A673 (cell line): ENCODE data around the gene TGM2. TPM values are rescaled to one million over a fixed set of nuclear protein-coding genes. Genes with fewer than 3 reads are reported as not detected.

Experiments
- BruUV-seq: library from RNA; stranded (reverse); fragments of 400-500 nt; replicated peaks from 2 replicates; lab custom pipeline; 2021; lab: Mats Ljungman, UMichigan
- CTCF ChIA-PET: fragments of 300-600 bp; sonication (Branson Sonifier 250); formaldehyde crosslinking; loops from one replicate; lab custom pipeline; 2022; ENCODE audit warnings: antibody characterized with exemption; lab: Charles Lee
- POLR2A ChIA-PET: fragments of 300-600 bp; sonication (Branson Sonifier 250); formaldehyde crosslinking; loops from one replicate; lab custom pipeline; 2022; ENCODE audit warnings: antibody characterized with exemption; ENCODE audit not compliant: low non-redundant PET; lab: Charles Lee
- DNase-seq: peaks from one replicate; pipeline ENCODE4 v3.0.0-alpha.2; 2015; ENCODE audit warnings: low spot score
- H3K27ac ChIP-seq: fragments of 200-600 bp; sonication (generic); 2 replicates; pipeline ENCODE4 v1.5.1; 2016; ENCODE audit warnings: mixed run types, low read depth, mild to moderate bottlenecking, mixed read lengths, antibody characterized with exemption, low read length; ENCODE audit not compliant: poor library complexity, severe bottlenecking
- H3K27me3 ChIP-seq: fragments of 200-600 bp; sonication (generic); replicated peaks from 2 replicates; pipeline ENCODE4 v1.6.1; 2017; ENCODE audit warnings: mixed run types, low read depth, mild to moderate bottlenecking, mixed read lengths, antibody characterized with exemption, low read length; ENCODE audit not compliant: insufficient read depth, poor library complexity
- H3K36me3 ChIP-seq: fragments of 200-600 bp; sonication (generic); 2 replicates; pipeline ENCODE4 v1.6.1; 2016; ENCODE audit warnings: mixed run types, mild to moderate bottlenecking, mixed read lengths, antibody characterized with exemption, low read length; ENCODE audit not compliant: insufficient read depth, poor library complexity, severe bottlenecking
- H3K4me1 ChIP-seq: fragments of 200-600 bp; sonication (generic); 2 replicates; pipeline ENCODE4 v1.6.1; 2017; ENCODE audit warnings: mixed run types, mild to moderate bottlenecking, mixed read lengths, antibody characterized with exemption, low read length; ENCODE audit not compliant: insufficient read depth, poor library complexity, severe bottlenecking
- H3K4me3 ChIP-seq: fragments of 200-600 bp; sonication (generic); 2 replicates; pipeline ENCODE4 v1.5.1; 2016; ENCODE audit warnings: low read depth, mixed run types, mild to moderate bottlenecking, mixed read lengths, low read length; ENCODE audit not compliant: poor library complexity, severe bottlenecking
- H3K9me3 ChIP-seq: fragments of 200-600 bp; sonication (generic); 2 replicates; pipeline ENCODE4 v1.6.1; 2016; ENCODE audit warnings: mixed run types, low read depth, mild to moderate bottlenecking, mixed read lengths, antibody characterized with exemption, low read length; ENCODE audit not compliant: poor library complexity, severe bottlenecking
- EZH2 ChIP-seq: fragments of 200-600 bp; sonication (generic); IDR thresholded peaks from 2 replicates; pipeline ENCODE4 v1.6.1; 2017; ENCODE audit warnings: borderline replicate concordance, low read depth, mild to moderate bottlenecking, mixed read lengths, antibody characterized with exemption, low read length; ENCODE audit not compliant: poor library complexity, severe bottlenecking
- intact Hi-C: fragments of 100-400 bp; cut with micrococcal nuclease; formaldehyde crosslinking; loops from one replicate; pipeline ENCODE4 v1.10.0; 2022; ENCODE audit not compliant: unreplicated experiment
- total RNA-seq: library from RNA; stranded (reverse); gene quantifications from 2 replicates; pipeline ENCODE4 v1.2.3, GENCODE V29; 2021
- TF ChIP-seq, protein P1 (sequence below): fragments of 300-800, 200-600 bp; sonication (generic); conservative IDR thresholded peaks from 2 replicates; pipeline ENCODE4 v1.5.1; 2017; ENCODE audit warnings: low read depth, mild to moderate bottlenecking, antibody characterized with exemption, low read length, moderate library complexity, mixed read lengths

The TGM2 gene
- total RNA-seq, 1 experiment from 2014 or later: 0.43 TPM

GRCh38 chr20:38126932-38127621 lies 38.0 kb downstream of the TGM2 start:
- BruUV-seq: no TSS peak
- H3K9me3 ChIP-seq: no peaks in the 10 kb centered on the region
- no peaks in the 10 kb centered on the region for H3K27me3 ChIP-seq
- TF ChIP-seq, protein P1, sequence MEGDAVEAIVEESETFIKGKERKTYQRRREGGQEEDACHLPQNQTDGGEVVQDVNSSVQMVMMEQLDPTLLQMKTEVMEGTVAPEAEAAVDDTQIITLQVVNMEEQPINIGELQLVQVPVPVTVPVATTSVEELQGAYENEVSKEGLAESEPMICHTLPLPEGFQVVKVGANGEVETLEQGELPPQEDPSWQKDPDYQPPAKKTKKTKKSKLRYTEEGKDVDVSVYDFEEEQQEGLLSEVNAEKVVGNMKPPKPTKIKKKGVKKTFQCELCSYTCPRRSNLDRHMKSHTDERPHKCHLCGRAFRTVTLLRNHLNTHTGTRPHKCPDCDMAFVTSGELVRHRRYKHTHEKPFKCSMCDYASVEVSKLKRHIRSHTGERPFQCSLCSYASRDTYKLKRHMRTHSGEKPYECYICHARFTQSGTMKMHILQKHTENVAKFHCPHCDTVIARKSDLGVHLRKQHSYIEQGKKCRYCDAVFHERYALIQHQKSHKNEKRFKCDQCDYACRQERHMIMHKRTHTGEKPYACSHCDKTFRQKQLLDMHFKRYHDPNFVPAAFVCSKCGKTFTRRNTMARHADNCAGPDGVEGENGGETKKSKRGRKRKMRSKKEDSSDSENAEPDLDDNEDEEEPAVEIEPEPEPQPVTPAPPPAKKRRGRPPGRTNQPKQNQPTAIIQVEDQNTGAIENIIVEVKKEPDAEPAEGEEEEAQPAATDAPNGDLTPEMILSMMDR: no peak
- no peak for TF ChIP-seq EZH2
- H3K4me1 ChIP-seq: no peaks in the 10 kb centered on the region
- no peak overlapping the region for H3K4me3 ChIP-seq
- CTCF ChIA-PET: no interaction called here
- DNase-seq: no peak
- POLR2A ChIA-PET: no interaction called here
- H3K27ac ChIP-seq: no peak overlapping the region
- intact Hi-C loops: no loop called here
- H3K36me3 ChIP-seq: no peaks in the 10 kb centered on the region

DNA sequence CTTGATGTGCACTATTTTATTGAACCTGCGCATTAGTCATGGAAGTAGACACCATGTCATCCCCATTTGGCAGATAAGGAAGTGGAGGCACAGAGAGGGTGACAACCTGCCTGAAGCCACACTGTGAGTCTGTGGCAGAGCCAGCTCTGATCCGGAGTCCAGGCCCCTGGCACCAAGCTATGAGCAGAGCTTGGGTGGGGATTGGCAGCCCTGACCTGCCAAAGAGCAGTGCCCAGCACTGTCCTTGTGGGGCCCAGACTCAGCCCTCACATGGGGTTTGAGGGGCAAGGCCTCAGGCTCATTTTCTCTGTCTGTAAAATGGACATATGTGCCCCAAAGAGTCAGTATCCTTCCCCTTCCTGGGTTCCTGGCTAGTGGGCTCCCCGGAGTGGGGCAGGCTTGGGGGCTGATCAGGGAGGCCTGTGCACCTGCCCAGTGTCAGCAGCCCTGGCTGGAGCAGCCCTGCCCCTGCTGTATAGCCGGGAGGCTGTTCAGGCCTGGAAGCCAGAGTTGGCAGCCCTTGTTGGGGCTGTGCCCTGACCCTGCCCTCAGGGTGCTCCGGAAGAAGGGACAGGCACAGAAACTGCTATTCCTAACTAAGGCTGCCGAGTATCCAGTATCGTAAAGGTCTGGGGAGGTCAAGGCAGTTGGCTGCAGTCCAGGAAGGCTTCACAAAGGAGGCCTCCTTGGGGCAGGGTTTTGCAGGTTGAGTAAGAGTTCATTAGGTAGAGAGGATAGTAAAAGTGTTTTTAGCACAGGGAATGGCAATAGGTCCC lies 38.7 kb downstream of the TGM2 start:
- Histone ChIP-seq H3K4me1 (no peaks in the 10 kb centered on the region), H3K36me3 (no peaks in the 10 kb centered on the region), H3K27me3 (no peaks in the 10 kb centered on the region), H3K27ac (no peak overlapping the region), H3K4me3 (no peak overlapping the region), H3K9me3 (no peaks in the 10 kb centered on the region)
- ChIA-PET CTCF (no interaction called here), POLR2A (interaction anchor here (0.5 to 0.6 kb wide), 2 partner anchors 194 to 475 kb away, joined by 3 to 4 read pairs; no protein-coding TSS in a partner anchor)
- intact Hi-C loops: no loop called here
- BruUV-seq: no TSS peak
- TF ChIP-seq, protein P1: no peak
- TF ChIP-seq EZH2: no peak
- DNase-seq: no peak

- CTCF ChIA-PET: no interaction called here
- no peak for DNase-seq
These were observed 39.7 kb downstream of the TGM2 start for GRCh38 chr20:38125157-38126056.

More at GRCh38 chr20:38125157-38126056, 39.7 kb downstream of the TGM2 start:
- no TSS peak for BruUV-seq
- Histone ChIP-seq H3K4me3 (no peak overlapping the region), H3K4me1 (no peaks in the 10 kb centered on the region), H3K36me3 (no peaks in the 10 kb centered on the region), H3K9me3 (no peaks in the 10 kb centered on the region), H3K27me3 (no peaks in the 10 kb centered on the region), H3K27ac (no peak overlapping the region)
- intact Hi-C loops: no loop called here
- TF ChIP-seq EZH2: no peak
- TF ChIP-seq, protein P1: no peak
- POLR2A ChIA-PET: interaction anchor here (0.5 to 0.6 kb wide), 2 partner anchors 195 to 476 kb away, joined by 3 to 4 read pairs; no protein-coding TSS in a partner anchor
